WTC11 (cell line): ENCODE measurements around the gene SMARCA2. TPM values are rescaled to one million over a fixed set of nuclear protein-coding genes. Genes with fewer than 3 reads are reported as not detected.

Experiments
- ATAC-seq: fragments of 200-7000 bp; cut with Tn5 transposase; 2 replicates; pipeline ENCODE4 v1.10.0; 2021; ENCODE audit warnings: mild to moderate bottlenecking, moderate library complexity
- CTCF ChIA-PET: fragments of 300-600 bp; sonication (Branson Sonifier 250); formaldehyde crosslinking; loops from one replicate; lab custom pipeline; 2021; ENCODE audit warnings: antibody characterized with exemption; lab: Charles Lee
- POLR2A ChIA-PET: fragments of 350-600 bp; sonication (Branson Sonifier 250); formaldehyde crosslinking; loops from one replicate; lab custom pipeline; 2021; ENCODE audit warnings: antibody characterized with exemption; lab: Charles Lee
- DNase-seq: peaks from one replicate; pipeline ENCODE4 v3.0.0; 2021; ENCODE audit warnings: low spot score
- H3K27ac Mint-ChIP-seq: 2 replicates; pipeline ENCODE4 v1.8.0; 2021; ENCODE audit warnings: mixed read lengths
- H3K27me3 Mint-ChIP-seq: 2 replicates; pipeline ENCODE4 v1.8.0; 2021; ENCODE audit warnings: low read depth, mild to moderate bottlenecking, moderate library complexity, mixed read lengths
- H3K36me3 Mint-ChIP-seq: 2 replicates; pipeline ENCODE4 v1.8.0; 2021; ENCODE audit warnings: mixed read lengths
- H3K4me1 Mint-ChIP-seq: 2 replicates; pipeline ENCODE4 v1.8.0; 2022; ENCODE audit warnings: mixed read lengths
- H3K4me3 Mint-ChIP-seq: 2 replicates; pipeline ENCODE4 v1.8.0; 2021; ENCODE audit warnings: mild to moderate bottlenecking, moderate library complexity, mixed read lengths
- H3K9me3 Mint-ChIP-seq: 2 replicates; pipeline ENCODE4 v1.8.0; 2021; ENCODE audit warnings: mixed read lengths
- ATF1 ChIP-seq: sonication (generic); formaldehyde crosslinking; IDR thresholded peaks from 2 replicates; pipeline ENCODE4 v1.8.1; 2023; ENCODE audit warnings: mild to moderate bottlenecking, moderate library complexity, missing genetic modification reagents
- ESRRA ChIP-seq: sonication (generic); formaldehyde crosslinking; IDR thresholded peaks from 2 replicates; pipeline ENCODE4 v1.8.1; 2022; ENCODE audit warnings: mild to moderate bottlenecking, missing genetic modification reagents, borderline replicate concordance
- FOXJ3 ChIP-seq: sonication (generic); formaldehyde crosslinking; IDR thresholded peaks from 2 replicates; pipeline ENCODE4 v1.9.0; 2021; ENCODE audit warnings: missing genetic modification reagents, mild to moderate bottlenecking, borderline replicate concordance
- FOXK1 ChIP-seq: sonication (generic); formaldehyde crosslinking; IDR thresholded peaks from 2 replicates; pipeline ENCODE4 v1.8.0; 2022; ENCODE audit warnings: mild to moderate bottlenecking, moderate library complexity, missing genetic modification reagents
- FOXP1 ChIP-seq: sonication (generic); formaldehyde crosslinking; IDR thresholded peaks from 2 replicates; pipeline ENCODE4 v1.8.0; 2022; ENCODE audit warnings: missing genetic modification reagents, mild to moderate bottlenecking, moderate library complexity, borderline replicate concordance
- GRHL2 ChIP-seq: fragments of 250-450 bp; sonication (Bioruptor Pico); IDR thresholded peaks from 2 replicates; pipeline ENCODE4 v1.8.0; 2022; ENCODE audit warnings: mild to moderate bottlenecking, moderate library complexity; ENCODE audit not compliant: insufficient replicate concordance, severe bottlenecking
- RELA ChIP-seq: sonication (generic); formaldehyde crosslinking; IDR thresholded peaks from 2 replicates; pipeline ENCODE4 v1.8.1; 2022; ENCODE audit warnings: missing genetic modification reagents, mild to moderate bottlenecking, borderline replicate concordance
- RORB ChIP-seq: fragments of 250-450 bp; sonication (Bioruptor Pico); IDR thresholded peaks from 2 replicates; pipeline ENCODE4 v1.9.0; 2021; ENCODE audit warnings: mild to moderate bottlenecking
- SMAD3 ChIP-seq: sonication (generic); formaldehyde crosslinking; IDR thresholded peaks from 2 replicates; pipeline ENCODE4 v1.8.0; 2022; ENCODE audit warnings: missing genetic modification reagents, mild to moderate bottlenecking, borderline replicate concordance
- SOX15 ChIP-seq: fragments of 250-450 bp; sonication (Bioruptor Pico); IDR thresholded peaks from 2 replicates; pipeline ENCODE4 v1.9.0; 2021; ENCODE audit warnings: mild to moderate bottlenecking
- SP1 ChIP-seq: sonication (generic); formaldehyde crosslinking; conservative IDR thresholded peaks from 2 replicates; pipeline ENCODE4 v1.8.1; 2022; ENCODE audit warnings: missing genetic modification reagents
- TEAD1 ChIP-seq: sonication (generic); formaldehyde crosslinking; IDR thresholded peaks from 2 replicates; pipeline ENCODE4 v1.8.0; 2022; ENCODE audit warnings: mild to moderate bottlenecking, missing genetic modification reagents
- TEAD4 ChIP-seq: sonication (generic); formaldehyde crosslinking; IDR thresholded peaks from 2 replicates; pipeline ENCODE4 v1.8.0; 2022; ENCODE audit warnings: mild to moderate bottlenecking, missing genetic modification reagents
- ZNF138 ChIP-seq: sonication (generic); formaldehyde crosslinking; conservative IDR thresholded peaks from 2 replicates; pipeline ENCODE4 v1.8.1; 2022; ENCODE audit warnings: mild to moderate bottlenecking, moderate library complexity, missing genetic modification reagents
- ZNF396 ChIP-seq: fragments of 250-450 bp; sonication (Bioruptor Pico); IDR thresholded peaks from 2 replicates; pipeline ENCODE4 v1.8.0; 2021; ENCODE audit warnings: mild to moderate bottlenecking, moderate library complexity, borderline replicate concordance
- total RNA-seq: library from RNA; stranded (reverse); gene quantifications from 3 replicates; pipeline ENCODE4 v1.2.3, GENCODE V29; 2021
- TF ChIP-seq, protein P1 (sequence below): sonication (generic); formaldehyde crosslinking; IDR thresholded peaks from 2 replicates; pipeline ENCODE4 v1.8.1; 2022; ENCODE audit warnings: mild to moderate bottlenecking, moderate library complexity, missing genetic modification reagents
- TF ChIP-seq, protein P2 (sequence below): fragments of 250-450 bp; sonication (Bioruptor Pico); IDR thresholded peaks from 2 replicates; pipeline ENCODE4 v1.8.0; 2021; ENCODE audit warnings: mild to moderate bottlenecking
- TF ChIP-seq, protein P3 (sequence below): sonication (generic); formaldehyde crosslinking; IDR thresholded peaks from 2 replicates; pipeline ENCODE4 v1.8.0; 2023; ENCODE audit warnings: mild to moderate bottlenecking, missing genetic modification reagents
- TF ChIP-seq, protein P4 (sequence below): sonication (generic); formaldehyde crosslinking; IDR thresholded peaks from 2 replicates; pipeline ENCODE4 v1.8.1; 2023; ENCODE audit warnings: mild to moderate bottlenecking, missing genetic modification reagents, borderline replicate concordance
- TF ChIP-seq, protein P5 (sequence below): sonication (generic); formaldehyde crosslinking; IDR thresholded peaks from 2 replicates; pipeline ENCODE4 v1.8.1; 2022; ENCODE audit warnings: missing genetic modification reagents, borderline replicate concordance
- TF ChIP-seq, protein P6 (sequence below): sonication (generic); formaldehyde crosslinking; conservative IDR thresholded peaks from 2 replicates; pipeline ENCODE4 v1.8.1; 2023; ENCODE audit warnings: mild to moderate bottlenecking, low read depth, missing genetic modification reagents, moderate library complexity
- TF ChIP-seq, protein P7 (sequence below): sonication (generic); formaldehyde crosslinking; IDR thresholded peaks from 2 replicates; pipeline ENCODE4 v1.8.1; 2023; ENCODE audit warnings: mild to moderate bottlenecking, missing genetic modification reagents, moderate library complexity

SMARCA2 gene
- total RNA-seq, 1 experiment from 2014 or later, result 20.3 TPM

DNA sequence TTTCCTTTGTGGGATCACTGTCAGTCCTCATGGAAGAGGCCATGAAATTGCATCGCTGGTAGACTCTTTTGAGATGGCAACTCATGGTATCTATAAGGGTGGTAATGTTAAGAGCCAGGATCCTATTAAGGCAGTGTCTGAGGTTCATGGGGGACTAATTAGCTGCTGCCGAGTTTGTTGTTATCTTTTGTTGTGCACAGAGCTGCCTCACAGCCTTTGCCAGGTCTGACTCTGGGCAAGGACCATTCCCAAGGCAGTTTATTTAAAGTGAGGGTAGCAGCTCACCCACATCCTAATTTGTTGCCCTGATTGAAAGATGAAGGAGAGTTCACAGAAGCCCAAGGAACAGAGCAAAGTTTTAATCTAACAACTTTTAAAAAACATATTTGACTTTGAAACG lies 7.9 kb downstream of the SMARCA2 start (continued):
- TF ChIP-seq, protein P1, sequence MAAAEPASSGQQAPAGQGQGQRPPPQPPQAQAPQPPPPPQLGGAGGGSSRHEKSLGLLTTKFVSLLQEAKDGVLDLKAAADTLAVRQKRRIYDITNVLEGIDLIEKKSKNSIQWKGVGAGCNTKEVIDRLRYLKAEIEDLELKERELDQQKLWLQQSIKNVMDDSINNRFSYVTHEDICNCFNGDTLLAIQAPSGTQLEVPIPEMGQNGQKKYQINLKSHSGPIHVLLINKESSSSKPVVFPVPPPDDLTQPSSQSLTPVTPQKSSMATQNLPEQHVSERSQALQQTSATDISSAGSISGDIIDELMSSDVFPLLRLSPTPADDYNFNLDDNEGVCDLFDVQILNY (CRISPR knock-in tag), result no peak
- TF ChIP-seq TEAD4 (CRISPR knock-in tag) (no peak), FOXK1 (no peak), RORB (CRISPR knock-in tag) (no peak), TEAD1 (CRISPR knock-in tag) (no peak), SMAD3 (no peak)

DNA sequence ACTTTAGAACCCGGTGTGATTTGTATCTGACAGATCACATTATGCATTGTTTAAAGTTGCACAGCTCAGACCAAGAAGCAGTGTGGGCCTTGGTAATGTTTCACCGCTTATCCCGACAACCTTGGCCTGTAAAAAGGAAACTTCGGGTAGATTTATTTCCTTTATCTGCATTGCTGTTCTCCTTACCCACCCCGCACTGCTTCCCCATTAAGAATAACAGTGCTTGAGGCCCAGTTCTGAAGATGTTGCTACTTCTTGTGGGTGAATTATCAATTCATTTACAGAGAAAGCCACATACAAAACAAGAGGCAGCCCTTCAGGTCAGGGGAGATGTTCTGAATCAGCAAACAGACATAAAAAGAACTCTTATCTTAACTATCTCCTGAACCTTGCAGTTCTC lies 8.4 kb downstream of the SMARCA2 start:
- TF ChIP-seq RELA (CRISPR knock-in tag) (no peak), SP1 (CRISPR knock-in tag) (no peak), SOX15 (CRISPR knock-in tag) (no peak), FOXJ3 (CRISPR knock-in tag) (no peak), FOXK1 (no peak), FOXP1 (no peak), ZNF396 (CRISPR knock-in tag) (no peak), GRHL2 (CRISPR knock-in tag) (no peak), ATF1 (CRISPR knock-in tag) (no peak), ESRRA (CRISPR knock-in tag) (no peak), ZNF138 (CRISPR knock-in tag) (no peak)
- TF ChIP-seq, protein P2, sequence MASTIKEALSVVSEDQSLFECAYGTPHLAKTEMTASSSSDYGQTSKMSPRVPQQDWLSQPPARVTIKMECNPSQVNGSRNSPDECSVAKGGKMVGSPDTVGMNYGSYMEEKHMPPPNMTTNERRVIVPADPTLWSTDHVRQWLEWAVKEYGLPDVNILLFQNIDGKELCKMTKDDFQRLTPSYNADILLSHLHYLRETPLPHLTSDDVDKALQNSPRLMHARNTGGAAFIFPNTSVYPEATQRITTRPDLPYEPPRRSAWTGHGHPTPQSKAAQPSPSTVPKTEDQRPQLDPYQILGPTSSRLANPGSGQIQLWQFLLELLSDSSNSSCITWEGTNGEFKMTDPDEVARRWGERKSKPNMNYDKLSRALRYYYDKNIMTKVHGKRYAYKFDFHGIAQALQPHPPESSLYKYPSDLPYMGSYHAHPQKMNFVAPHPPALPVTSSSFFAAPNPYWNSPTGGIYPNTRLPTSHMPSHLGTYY (CRISPR knock-in tag), result no peak
- TF ChIP-seq, protein P3, sequence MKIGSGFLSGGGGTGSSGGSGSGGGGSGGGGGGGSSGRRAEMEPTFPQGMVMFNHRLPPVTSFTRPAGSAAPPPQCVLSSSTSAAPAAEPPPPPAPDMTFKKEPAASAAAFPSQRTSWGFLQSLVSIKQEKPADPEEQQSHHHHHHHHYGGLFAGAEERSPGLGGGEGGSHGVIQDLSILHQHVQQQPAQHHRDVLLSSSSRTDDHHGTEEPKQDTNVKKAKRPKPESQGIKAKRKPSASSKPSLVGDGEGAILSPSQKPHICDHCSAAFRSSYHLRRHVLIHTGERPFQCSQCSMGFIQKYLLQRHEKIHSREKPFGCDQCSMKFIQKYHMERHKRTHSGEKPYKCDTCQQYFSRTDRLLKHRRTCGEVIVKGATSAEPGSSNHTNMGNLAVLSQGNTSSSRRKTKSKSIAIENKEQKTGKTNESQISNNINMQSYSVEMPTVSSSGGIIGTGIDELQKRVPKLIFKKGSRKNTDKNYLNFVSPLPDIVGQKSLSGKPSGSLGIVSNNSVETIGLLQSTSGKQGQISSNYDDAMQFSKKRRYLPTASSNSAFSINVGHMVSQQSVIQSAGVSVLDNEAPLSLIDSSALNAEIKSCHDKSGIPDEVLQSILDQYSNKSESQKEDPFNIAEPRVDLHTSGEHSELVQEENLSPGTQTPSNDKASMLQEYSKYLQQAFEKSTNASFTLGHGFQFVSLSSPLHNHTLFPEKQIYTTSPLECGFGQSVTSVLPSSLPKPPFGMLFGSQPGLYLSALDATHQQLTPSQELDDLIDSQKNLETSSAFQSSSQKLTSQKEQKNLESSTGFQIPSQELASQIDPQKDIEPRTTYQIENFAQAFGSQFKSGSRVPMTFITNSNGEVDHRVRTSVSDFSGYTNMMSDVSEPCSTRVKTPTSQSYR (CRISPR knock-in tag), result no peak
- TF ChIP-seq, protein P4, sequence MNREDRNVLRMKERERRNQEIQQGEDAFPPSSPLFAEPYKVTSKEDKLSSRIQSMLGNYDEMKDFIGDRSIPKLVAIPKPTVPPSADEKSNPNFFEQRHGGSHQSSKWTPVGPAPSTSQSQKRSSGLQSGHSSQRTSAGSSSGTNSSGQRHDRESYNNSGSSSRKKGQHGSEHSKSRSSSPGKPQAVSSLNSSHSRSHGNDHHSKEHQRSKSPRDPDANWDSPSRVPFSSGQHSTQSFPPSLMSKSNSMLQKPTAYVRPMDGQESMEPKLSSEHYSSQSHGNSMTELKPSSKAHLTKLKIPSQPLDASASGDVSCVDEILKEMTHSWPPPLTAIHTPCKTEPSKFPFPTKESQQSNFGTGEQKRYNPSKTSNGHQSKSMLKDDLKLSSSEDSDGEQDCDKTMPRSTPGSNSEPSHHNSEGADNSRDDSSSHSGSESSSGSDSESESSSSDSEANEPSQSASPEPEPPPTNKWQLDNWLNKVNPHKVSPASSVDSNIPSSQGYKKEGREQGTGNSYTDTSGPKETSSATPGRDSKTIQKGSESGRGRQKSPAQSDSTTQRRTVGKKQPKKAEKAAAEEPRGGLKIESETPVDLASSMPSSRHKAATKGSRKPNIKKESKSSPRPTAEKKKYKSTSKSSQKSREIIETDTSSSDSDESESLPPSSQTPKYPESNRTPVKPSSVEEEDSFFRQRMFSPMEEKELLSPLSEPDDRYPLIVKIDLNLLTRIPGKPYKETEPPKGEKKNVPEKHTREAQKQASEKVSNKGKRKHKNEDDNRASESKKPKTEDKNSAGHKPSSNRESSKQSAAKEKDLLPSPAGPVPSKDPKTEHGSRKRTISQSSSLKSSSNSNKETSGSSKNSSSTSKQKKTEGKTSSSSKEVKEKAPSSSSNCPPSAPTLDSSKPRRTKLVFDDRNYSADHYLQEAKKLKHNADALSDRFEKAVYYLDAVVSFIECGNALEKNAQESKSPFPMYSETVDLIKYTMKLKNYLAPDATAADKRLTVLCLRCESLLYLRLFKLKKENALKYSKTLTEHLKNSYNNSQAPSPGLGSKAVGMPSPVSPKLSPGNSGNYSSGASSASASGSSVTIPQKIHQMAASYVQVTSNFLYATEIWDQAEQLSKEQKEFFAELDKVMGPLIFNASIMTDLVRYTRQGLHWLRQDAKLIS (CRISPR knock-in tag), result no peak
- TF ChIP-seq, protein P5, sequence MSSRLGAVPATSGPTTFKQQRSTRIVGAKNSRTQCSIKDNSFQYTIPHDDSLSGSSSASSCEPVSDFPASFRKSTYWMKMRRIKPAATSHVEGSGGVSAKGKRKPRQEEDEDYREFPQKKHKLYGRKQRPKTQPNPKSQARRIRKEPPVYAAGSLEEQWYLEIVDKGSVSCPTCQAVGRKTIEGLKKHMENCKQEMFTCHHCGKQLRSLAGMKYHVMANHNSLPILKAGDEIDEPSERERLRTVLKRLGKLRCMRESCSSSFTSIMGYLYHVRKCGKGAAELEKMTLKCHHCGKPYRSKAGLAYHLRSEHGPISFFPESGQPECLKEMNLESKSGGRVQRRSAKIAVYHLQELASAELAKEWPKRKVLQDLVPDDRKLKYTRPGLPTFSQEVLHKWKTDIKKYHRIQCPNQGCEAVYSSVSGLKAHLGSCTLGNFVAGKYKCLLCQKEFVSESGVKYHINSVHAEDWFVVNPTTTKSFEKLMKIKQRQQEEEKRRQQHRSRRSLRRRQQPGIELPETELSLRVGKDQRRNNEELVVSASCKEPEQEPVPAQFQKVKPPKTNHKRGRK (CRISPR knock-in tag), result no peak
- TF ChIP-seq, protein P6, sequence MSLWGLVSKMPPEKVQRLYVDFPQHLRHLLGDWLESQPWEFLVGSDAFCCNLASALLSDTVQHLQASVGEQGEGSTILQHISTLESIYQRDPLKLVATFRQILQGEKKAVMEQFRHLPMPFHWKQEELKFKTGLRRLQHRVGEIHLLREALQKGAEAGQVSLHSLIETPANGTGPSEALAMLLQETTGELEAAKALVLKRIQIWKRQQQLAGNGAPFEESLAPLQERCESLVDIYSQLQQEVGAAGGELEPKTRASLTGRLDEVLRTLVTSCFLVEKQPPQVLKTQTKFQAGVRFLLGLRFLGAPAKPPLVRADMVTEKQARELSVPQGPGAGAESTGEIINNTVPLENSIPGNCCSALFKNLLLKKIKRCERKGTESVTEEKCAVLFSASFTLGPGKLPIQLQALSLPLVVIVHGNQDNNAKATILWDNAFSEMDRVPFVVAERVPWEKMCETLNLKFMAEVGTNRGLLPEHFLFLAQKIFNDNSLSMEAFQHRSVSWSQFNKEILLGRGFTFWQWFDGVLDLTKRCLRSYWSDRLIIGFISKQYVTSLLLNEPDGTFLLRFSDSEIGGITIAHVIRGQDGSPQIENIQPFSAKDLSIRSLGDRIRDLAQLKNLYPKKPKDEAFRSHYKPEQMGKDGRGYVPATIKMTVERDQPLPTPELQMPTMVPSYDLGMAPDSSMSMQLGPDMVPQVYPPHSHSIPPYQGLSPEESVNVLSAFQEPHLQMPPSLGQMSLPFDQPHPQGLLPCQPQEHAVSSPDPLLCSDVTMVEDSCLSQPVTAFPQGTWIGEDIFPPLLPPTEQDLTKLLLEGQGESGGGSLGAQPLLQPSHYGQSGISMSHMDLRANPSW (CRISPR knock-in tag), result no peak
- TF ChIP-seq, protein P7, sequence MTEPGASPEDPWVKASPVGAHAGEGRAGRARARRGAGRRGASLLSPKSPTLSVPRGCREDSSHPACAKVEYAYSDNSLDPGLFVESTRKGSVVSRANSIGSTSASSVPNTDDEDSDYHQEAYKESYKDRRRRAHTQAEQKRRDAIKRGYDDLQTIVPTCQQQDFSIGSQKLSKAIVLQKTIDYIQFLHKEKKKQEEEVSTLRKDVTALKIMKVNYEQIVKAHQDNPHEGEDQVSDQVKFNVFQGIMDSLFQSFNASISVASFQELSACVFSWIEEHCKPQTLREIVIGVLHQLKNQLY (CRISPR knock-in tag), result no peak
- H3K36me3 Mint-ChIP-seq, result no peaks in the 10 kb centered on the region
- H3K27ac Mint-ChIP-seq, result no peak overlapping the region
- ChIA-PET POLR2A (no interaction called here), CTCF (no interaction called here)
- peaks cover 64% of the 10 kb centered on the region for H3K4me1 Mint-ChIP-seq
- peaks cover 44% of the 10 kb centered on the region for H3K27me3 Mint-ChIP-seq
- H3K4me3 Mint-ChIP-seq, result no peak overlapping the region
- H3K9me3 Mint-ChIP-seq, result no peaks in the 10 kb centered on the region
- no peak for DNase-seq
- no peak for ATAC-seq
